ENCODE measurements around the gene ZBED2. TPM values are rescaled to one million over a fixed set of nuclear protein-coding genes. Genes with fewer than 3 reads are reported as not detected.
"Not testable (repeated sequence)": the region's sequence is repeated elsewhere in the genome, so short reads cannot be mapped to it uniquely, and the experiment has no call there.

ZBED2 gene
- total RNA-seq, 4 donors from 2014 or later, result 0.49 to 1.9 (median 0.84) TPM; not detected in 1

GRCh38 chr3:111571907-111572460 lies 23.2 kb downstream of the ZBED2 start:
- TF ChIP-seq CTCF (IDR thresholded peaks at IDR 0.05) (no peak), POLR2A (IDR thresholded peaks at IDR 0.05) (no peak)
- intact Hi-C loops (cut with DNase I; ENCODE audit: low total_unique reads), result no loop called here
- no peak overlapping the region for H3K4me3 ChIP-seq (ENCODE audit: low read depth, poor library complexity, severe bottlenecking)
- WGBS, 2 donors, result 84 to 95% methylated on average over 6 of the region's 6 CpGs
- no peak for DNase-seq (ENCODE audit: low spot score in 2 of 2)

GRCh38 chr3:111571282-111571681 lies 23.9 kb downstream of the ZBED2 start:
- no peak for TF ChIP-seq CTCF (IDR thresholded peaks at IDR 0.05)
- TF ChIP-seq POLR2A (IDR thresholded peaks at IDR 0.05), result no peak
- WGBS, 2 donors, result 67 to 69% methylated on average over 1 of the region's 1 CpG
- intact Hi-C loops (cut with DNase I; ENCODE audit: low total_unique reads), result no loop called here
- no peak overlapping the region for H3K4me3 ChIP-seq (ENCODE audit: low read depth, poor library complexity, severe bottlenecking)
- DNase-seq (ENCODE audit: low spot score in 2 of 2), result no peak

- intact Hi-C loops (cut with DNase I; ENCODE audit: low total_unique reads), result no loop called here
- WGBS, 2 donors, result 90 to 92% methylated on average over 12 of the region's 12 CpGs
- no peak for DNase-seq (ENCODE audit: low spot score in 2 of 2)
- no peak overlapping the region for H3K4me3 ChIP-seq (ENCODE audit: low read depth, poor library complexity, severe bottlenecking)
- no peak for TF ChIP-seq POLR2A (IDR thresholded peaks at IDR 0.05)
- no peak for TF ChIP-seq CTCF (IDR thresholded peaks at IDR 0.05)
Observed at GRCh38 chr3:111570404-111571030, 24.6 kb downstream of the ZBED2 start.

GRCh38 chr3:111568911-111569310 lies 26.2 kb downstream of the ZBED2 start:
- H3K4me3 ChIP-seq (ENCODE audit: low read depth, poor library complexity, severe bottlenecking), result no peak overlapping the region

GRCh38 chr3:111568355-111568754 lies 26.8 kb downstream of the ZBED2 start:
- WGBS, 2 donors, result 74 to 84% methylated on average over 2 of the region's 2 CpGs
- intact Hi-C loops (cut with DNase I; ENCODE audit: low total_unique reads), result no loop called here
- no peak overlapping the region for H3K4me3 ChIP-seq (ENCODE audit: low read depth, poor library complexity, severe bottlenecking)
- TF ChIP-seq CTCF (IDR thresholded peaks at IDR 0.05), result no peak
- TF ChIP-seq POLR2A (IDR thresholded peaks at IDR 0.05), result no peak
- DNase-seq (ENCODE audit: low spot score in 2 of 2), result no peak

More at GRCh38 chr3:111568911-111569310, 26.2 kb downstream of the ZBED2 start:
- intact Hi-C loops (cut with DNase I; ENCODE audit: low total_unique reads), result no loop called here
- TF ChIP-seq CTCF (IDR thresholded peaks at IDR 0.05) (no peak), POLR2A (IDR thresholded peaks at IDR 0.05) (no peak)
- DNase-seq (ENCODE audit: low spot score in 2 of 2), result no peak

GRCh38 chr3:111566844-111567243 lies 28.3 kb downstream of the ZBED2 start:
- no peak overlapping the region for H3K4me3 ChIP-seq (ENCODE audit: low read depth, poor library complexity, severe bottlenecking)
- no peak for DNase-seq (ENCODE audit: low spot score in 2 of 2)
- TF ChIP-seq CTCF (IDR thresholded peaks at IDR 0.05) (no peak), POLR2A (IDR thresholded peaks at IDR 0.05) (no peak)
- WGBS, 2 donors, result 82 to 86% methylated on average over 2 of the region's 2 CpGs
- intact Hi-C loops (cut with DNase I; ENCODE audit: low total_unique reads), result no loop called here

- DNase-seq (ENCODE audit: low spot score in 2 of 2); intact Hi-C loops (cut with DNase I; ENCODE audit: low total_unique reads); H3K4me3 ChIP-seq (ENCODE audit: low read depth, poor library complexity, severe bottlenecking): not testable (repeated sequence)
- 96 to 97% methylated on average over 20 to 21 of the region's 25 CpGs for whole genome bisulfite sequencing, 2 donors
Observed at GRCh38 chr3:111561902-111562301, 33.2 kb downstream of the ZBED2 start.

Data from lower leg skin (tissue), 4 donors.